HCT116 (cell line): ENCODE measurements around the gene CDKL4. TPM values are rescaled to one million over a fixed set of nuclear protein-coding genes. Genes with fewer than 3 reads are reported as not detected.

Experiments used
- ATAC-seq: fragments of 200-7000 bp; cut with Tn5 transposase; 2 replicates; pipeline ENCODE4 v1.9.1; 2020; ENCODE audit warnings: mild to moderate bottlenecking, moderate library complexity
- BruUV-seq: library from RNA; stranded (reverse); fragments of 400-500 nt; replicated peaks from 2 replicates; lab custom pipeline; 2021; lab: Mats Ljungman, UMichigan
- CTCF ChIA-PET: fragments of 300-600 bp; sonication (Branson Sonifier 250); formaldehyde crosslinking; loops from one replicate; lab custom pipeline; 2021; ENCODE audit warnings: antibody characterized with exemption; lab: Charles Lee
- POLR2A ChIA-PET: fragments of 300-600, 350-600 bp; sonication (Branson Sonifier 250); formaldehyde crosslinking; loops from one replicate; lab custom pipeline; 2021; ENCODE audit warnings: antibody characterized with exemption; lab: Charles Lee
- RAD21 ChIA-PET, 2 experiments: fragments of 300-600 bp; sonication (Branson Sonifier 250); formaldehyde crosslinking; loops; one replicate each; lab custom pipeline; 2023; ENCODE audit warnings: low total read pairs in 2 of 2; ENCODE audit not compliant: uncharacterized antibody in 2 of 2, unreplicated experiment in 2 of 2, low non-redundant PET in 1 of 2; lab: Charles Lee
- DNase-seq: peaks from one replicate; pipeline ENCODE4 v3.0.0-alpha.2; 2010; ENCODE audit warnings: low read depth, low spot score
- H2AFZ ChIP-seq: fragments of 200-600 bp; shearing (Covaris generic), sonication (generic); 2 replicates; pipeline ENCODE4 v1.6.1; 2017; ENCODE audit warnings: low read depth, mixed run types, mixed read lengths, antibody characterized with exemption, low read length; ENCODE audit not compliant: poor library complexity, severe bottlenecking
- H3K27ac ChIP-seq: 2 replicates; pipeline ENCODE4 v1.5.1; 2012; ENCODE audit warnings: low read depth, low read length
- H3K27me3 ChIP-seq: fragments of 200-600 bp; sonication (generic); 2 replicates; pipeline ENCODE4 v1.6.1; 2016; ENCODE audit warnings: mixed run types, low read length, mixed read lengths; ENCODE audit not compliant: insufficient read depth
- H3K36me3 ChIP-seq, 2 experiments: fragments of 200-500 bp in 1 of 2; fragments of 200-600 bp in 1 of 2; sonication (Bioruptor generic) in 1 of 2; sonication (generic) in 1 of 2; 2 replicates each; pipeline versions ENCODE4 v1.5.1 to v1.6.1; 2014 to 2016; ENCODE audit warnings: low read length in 2 of 2, inconsistent platforms in 1 of 2, mixed read lengths in 1 of 2, mixed run types in 1 of 2; ENCODE audit not compliant: insufficient read depth in 2 of 2, control insufficient read depth in 1 of 2
- H3K4me1 ChIP-seq, 2 experiments: fragments of 200-600 bp in 1 of 2; sonication (generic) in 1 of 2; 2 replicates each; pipeline versions ENCODE4 v1.5.1 to v1.6.1; 2012 to 2017; ENCODE audit warnings: low read length in 2 of 2, inconsistent platforms in 1 of 2, mild to moderate bottlenecking in 1 of 2, mixed read lengths in 1 of 2, mixed run types in 1 of 2, moderate library complexity in 1 of 2; ENCODE audit not compliant: insufficient read depth in 2 of 2, control insufficient read depth in 1 of 2
- H3K4me2 ChIP-seq: fragments of 200-600 bp; sonication (generic); 2 replicates; pipeline ENCODE4 v1.6.1; 2017; ENCODE audit warnings: mixed run types, low read length, mixed read lengths
- H3K4me3 ChIP-seq, 2 experiments: fragments of 200-600 bp in 1 of 2; sonication (generic) in 1 of 2; replicated peaks in 1 of 2; 2 replicates each; pipeline ENCODE4 v1.5.1; 2011 to 2016; ENCODE audit warnings: low read length in 2 of 2, control low read depth in 1 of 2, low read depth in 1 of 2, mild to moderate bottlenecking in 1 of 2, mixed read lengths in 1 of 2, mixed run types in 1 of 2
- H3K79me2 ChIP-seq: fragments of 200-600 bp; sonication (generic); 2 replicates; pipeline ENCODE4 v1.6.1; 2017; ENCODE audit warnings: mild to moderate bottlenecking, mixed run types, low read length, moderate library complexity, mixed read lengths; ENCODE audit not compliant: insufficient read depth
- H3K9ac ChIP-seq: fragments of 200-600 bp; sonication (generic); 2 replicates; pipeline ENCODE4 v1.6.1; 2016; ENCODE audit warnings: low read length, mixed read lengths
- H3K9me2 ChIP-seq: fragments of 200-600 bp; sonication (generic), shearing (Covaris generic); 2 replicates; pipeline ENCODE4 v1.6.1; 2017; ENCODE audit warnings: mixed run types, mild to moderate bottlenecking, moderate library complexity; ENCODE audit not compliant: insufficient read depth
- H3K9me3 ChIP-seq, 2 experiments: fragments of 200-500 bp in 1 of 2; fragments of 200-600 bp in 1 of 2; sonication (Bioruptor generic) in 1 of 2; sonication (generic) in 1 of 2; 2 replicates each; pipeline ENCODE4 v1.6.1; 2014 to 2017; ENCODE audit warnings: low read length in 2 of 2, mixed read lengths in 2 of 2, inconsistent platforms in 1 of 2, low read depth in 1 of 2, mild to moderate bottlenecking in 1 of 2, mixed run types in 1 of 2, moderate library complexity in 1 of 2; ENCODE audit not compliant: control insufficient read depth in 1 of 2, insufficient read depth in 1 of 2
- H4K20me1 ChIP-seq: fragments of 200-600 bp; sonication (generic), shearing (Covaris generic); 2 replicates; pipeline ENCODE4 v1.6.1; 2017; ENCODE audit warnings: mixed run types, mild to moderate bottlenecking, moderate library complexity; ENCODE audit not compliant: insufficient read depth
- ATF3 ChIP-seq: IDR thresholded peaks from 2 replicates; pipeline ENCODE4 v1.6.1; 2012
- CEBPB ChIP-seq: IDR thresholded peaks from 2 replicates; pipeline ENCODE4 v1.6.1; 2012; ENCODE audit warnings: low read depth
- CTCF ChIP-seq, 3 experiments: fragments of 200-600 bp in 1 of 3; sonication (generic) in 1 of 3; IDR thresholded peaks in 2 of 3; conservative IDR thresholded peaks in 1 of 3; 2 replicates each; pipeline ENCODE4 v1.5.1; 2012 to 2017; ENCODE audit warnings: low read depth in 2 of 3, low read length in 2 of 3, antibody characterized with exemption in 1 of 3, borderline replicate concordance in 1 of 3, control low read depth in 1 of 3, mild to moderate bottlenecking in 1 of 3, mixed read lengths in 1 of 3, mixed run types in 1 of 3, moderate library complexity in 1 of 3; ENCODE audit not compliant: insufficient read depth in 1 of 3
- EGR1 ChIP-seq: IDR thresholded peaks from 2 replicates; pipeline ENCODE4 v1.6.1; 2012; ENCODE audit warnings: low read depth
- ELF1 ChIP-seq: IDR thresholded peaks from 2 replicates; pipeline ENCODE4 v1.6.1; 2012; ENCODE audit warnings: low read depth, borderline replicate concordance
- EZH2phosphoT487 ChIP-seq: fragments of 200-600 bp; IDR thresholded peaks from 2 replicates; pipeline ENCODE4 v1.6.1; 2018; ENCODE audit warnings: antibody characterized with exemption, borderline replicate concordance
- JUND ChIP-seq: IDR thresholded peaks from 2 replicates; pipeline ENCODE4 v1.6.1; 2012
- MAX ChIP-seq: IDR thresholded peaks from 2 replicates; pipeline ENCODE4 v1.6.1; 2012
- POLR2A ChIP-seq: IDR thresholded peaks from 2 replicates; pipeline ENCODE4 v1.7.0; 2011; ENCODE audit warnings: borderline replicate concordance; ENCODE audit not compliant: insufficient read depth, insufficient read length; ENCODE audit errors: extremely low read depth
- POLR2AphosphoS5 ChIP-seq: IDR thresholded peaks from 2 replicates; pipeline ENCODE4 v1.6.1; 2011; ENCODE audit warnings: mild to moderate bottlenecking, low read depth, low read length, moderate library complexity
- RAD21 ChIP-seq: IDR thresholded peaks from 2 replicates; pipeline ENCODE4 v1.6.1; 2012; ENCODE audit warnings: low read depth, mild to moderate bottlenecking
- SIN3A ChIP-seq: IDR thresholded peaks from 2 replicates; pipeline ENCODE4 v1.6.1; 2012; ENCODE audit warnings: low read depth
- TCF7L2 ChIP-seq: IDR thresholded peaks from 2 replicates; pipeline ENCODE4 v1.7.0; 2011; ENCODE audit warnings: borderline replicate concordance, inconsistent platforms; ENCODE audit not compliant: insufficient read depth, insufficient read length; ENCODE audit errors: extremely low read depth
- ZFX ChIP-seq: fragments of 450-650 bp; IDR thresholded peaks from 2 replicates; pipeline ENCODE4 v1.6.1; 2017
- ZNF274 ChIP-seq: fragments of 200-500 bp; sonication (Bioruptor generic); IDR thresholded peaks from 2 replicates; pipeline ENCODE4 v1.6.1; 2014; ENCODE audit warnings: mild to moderate bottlenecking, low read depth, low read length, inconsistent platforms
- intact Hi-C: fragments of 100-400 bp; cut with micrococcal nuclease; formaldehyde crosslinking; loops from 2 replicates; pipeline ENCODE4 v1.10.0; 2022
- total RNA-seq: library from RNA; stranded (reverse); gene quantifications from one replicate; pipeline ENCODE4 v1.2.1, GENCODE V29; 2021; ENCODE audit not compliant: unreplicated experiment

Gene CDKL4
- total RNA-seq, 1 experiment from 2014 or later: 0.27 TPM

- no peak overlapping the region for H2AFZ ChIP-seq
- H3K27me3 ChIP-seq: no peaks in the 10 kb centered on the region
- no peak for ATAC-seq
- no peak overlapping the region for H3K27ac ChIP-seq
- H3K9ac ChIP-seq: no peak overlapping the region
- POLR2A ChIA-PET: no interaction called here
- no TSS peak for BruUV-seq
- no peaks in the 10 kb centered on the region for H3K4me1 ChIP-seq
- CTCF ChIA-PET: no interaction called here
- H3K79me2 ChIP-seq: no peaks in the 10 kb centered on the region
- H3K4me2 ChIP-seq: no peak overlapping the region
- TF ChIP-seq EZH2phosphoT487 (no peak), ZNF274 (no peak), CTCF (IDR thresholded peaks at IDR 0.05 in 2 of 3, conservative IDR thresholded peaks at IDR 0.05 in 1 of 3; ENCODE audit: borderline replicate concordance in 1 of 3, insufficient read depth in 1 of 3, low read depth in 2 of 3, low read length in 2 of 3) (no peak), JUND (no peak), POLR2A (no peak), POLR2AphosphoS5 (no peak), ZFX (no peak), RAD21 (no peak), CEBPB (no peak), ATF3 (no peak), SIN3A (no peak), TCF7L2 (no peak), ELF1 (no peak), EGR1 (no peak), MAX (no peak)
- TF ChIP-seq, all 23 proteins: peak for 0
- no peak overlapping the region for H3K4me3 ChIP-seq
- no peaks in the 10 kb centered on the region for H3K9me3 ChIP-seq
- RAD21 ChIA-PET: no interaction called here
- no peak for DNase-seq
- H3K36me3 ChIP-seq: no peaks in the 10 kb centered on the region
- intact Hi-C loops: no loop called here
- H3K9me2 ChIP-seq: no peaks in the 10 kb centered on the region
- H4K20me1 ChIP-seq: no peaks in the 10 kb centered on the region
These were observed 108.0 kb downstream of the CDKL4 start for GRCh38 chr2:39135690-39136259.
